IMR-90 (cell line): Measurements from ENCODE around the gene MBD3L5.

Source experiments
- BHLHE40 ChIP-seq: fragments of 150-350 bp; IDR thresholded peaks from 2 replicates; pipeline ENCODE4 v1.6.1; 2016; ENCODE audit warnings: mild to moderate bottlenecking, low read depth, low read length
- CHD1 ChIP-seq: IDR thresholded peaks from 2 replicates; pipeline ENCODE4 v1.6.1; 2012; ENCODE audit warnings: low read depth, low read length, improper control_type of control experiment
- CTCF ChIP-seq: conservative IDR thresholded peaks from 2 replicates; pipeline ENCODE4 v1.5.1; 2012; ENCODE audit warnings: mild to moderate bottlenecking, low read depth, low read length, improper control_type of control experiment
- FOS ChIP-seq: fragments of 150-350 bp; IDR thresholded peaks from 2 replicates; pipeline ENCODE4 v1.6.1; 2016; ENCODE audit warnings: low read depth, low read length
- MAFK ChIP-seq: IDR thresholded peaks from 2 replicates; pipeline ENCODE4 v1.6.1; 2012; ENCODE audit warnings: low read depth, low read length, improper control_type of control experiment
- MAZ ChIP-seq: IDR thresholded peaks from 2 replicates; pipeline ENCODE4 v1.6.1; 2012; ENCODE audit warnings: low read depth, mild to moderate bottlenecking, low read length, improper control_type of control experiment, moderate library complexity, borderline replicate concordance
- MXI1 ChIP-seq: IDR thresholded peaks from 2 replicates; pipeline ENCODE4 v1.6.1; 2012; ENCODE audit warnings: low read depth, mild to moderate bottlenecking, low read length, moderate library complexity, borderline replicate concordance
- POLR2A ChIP-seq: IDR thresholded peaks from 2 replicates; pipeline ENCODE4 v1.6.1; 2012; ENCODE audit warnings: mild to moderate bottlenecking, low read depth, low read length
- RAD21 ChIP-seq: IDR thresholded peaks from 2 replicates; pipeline ENCODE4 v1.6.1; 2012; ENCODE audit warnings: low read length, improper control_type of control experiment
- RCOR1 ChIP-seq: IDR thresholded peaks from 2 replicates; pipeline ENCODE4 v1.6.1; 2012; ENCODE audit warnings: mild to moderate bottlenecking, low read length, improper control_type of control experiment; ENCODE audit not compliant: insufficient replicate concordance
- RFX5 ChIP-seq: IDR thresholded peaks from 2 replicates; pipeline ENCODE4 v1.8.0; 2012; ENCODE audit warnings: low read depth, mild to moderate bottlenecking, low read length, moderate library complexity
- SMC3 ChIP-seq: fragments of 150-350 bp; IDR thresholded peaks from 2 replicates; pipeline ENCODE4 v1.6.1; 2016; ENCODE audit warnings: low read depth, mild to moderate bottlenecking, antibody characterized with exemption, low read length, moderate library complexity
- USF2 ChIP-seq: fragments of 150-350 bp; IDR thresholded peaks from 2 replicates; pipeline ENCODE4 v1.6.1; 2017; ENCODE audit warnings: mild to moderate bottlenecking, antibody characterized with exemption, low read length, low read depth
- TF ChIP-seq, protein P1 (sequence below): fragments of 150-350 bp; IDR thresholded peaks from 2 replicates; pipeline ENCODE4 v1.6.1; 2016; ENCODE audit warnings: low read depth, mild to moderate bottlenecking, low read length, moderate library complexity, borderline replicate concordance

- TF ChIP-seq SMC3: no peak
- TF ChIP-seq CTCF: peak; percentile 36; the same call in 1 of the 2 replicates
- TF ChIP-seq, protein P1, sequence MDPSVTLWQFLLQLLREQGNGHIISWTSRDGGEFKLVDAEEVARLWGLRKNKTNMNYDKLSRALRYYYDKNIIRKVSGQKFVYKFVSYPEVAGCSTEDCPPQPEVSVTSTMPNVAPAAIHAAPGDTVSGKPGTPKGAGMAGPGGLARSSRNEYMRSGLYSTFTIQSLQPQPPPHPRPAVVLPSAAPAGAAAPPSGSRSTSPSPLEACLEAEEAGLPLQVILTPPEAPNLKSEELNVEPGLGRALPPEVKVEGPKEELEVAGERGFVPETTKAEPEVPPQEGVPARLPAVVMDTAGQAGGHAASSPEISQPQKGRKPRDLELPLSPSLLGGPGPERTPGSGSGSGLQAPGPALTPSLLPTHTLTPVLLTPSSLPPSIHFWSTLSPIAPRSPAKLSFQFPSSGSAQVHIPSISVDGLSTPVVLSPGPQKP: no peak
- TF ChIP-seq POLR2A: no peak
- no peak for TF ChIP-seq MAFK
- TF ChIP-seq RFX5: no peak
- no peak for TF ChIP-seq CHD1
- no peak for TF ChIP-seq RAD21
- TF ChIP-seq FOS: no peak
- no peak for TF ChIP-seq MAZ
- no peak for TF ChIP-seq RCOR1
- TF ChIP-seq USF2: no peak
- no peak for TF ChIP-seq BHLHE40
- no peak for TF ChIP-seq MXI1
Observed at GRCh38 chr19:7004313-7004931, 26.0 kb upstream of the MBD3L5 start.
